Neutrophil (primary cell): ENCODE results near the gene NFATC2.

Experiments
- H3K27ac ChIP-seq: fragments of 200-600 bp; sonication (generic); 2 replicates; pipeline ENCODE4 v1.5.1; 2016; ENCODE audit warnings: mild to moderate bottlenecking, moderate library complexity
- H3K27me3 ChIP-seq: fragments of 200-600 bp; sonication (generic); 2 replicates; pipeline ENCODE4 v1.6.0; 2016; ENCODE audit warnings: mild to moderate bottlenecking
- H3K36me3 ChIP-seq: fragments of 200-600 bp; sonication (generic); 2 replicates; pipeline ENCODE4 v1.5.1; 2017
- H3K4me1 ChIP-seq, 2 experiments: fragments of 200-600 bp in 1 of 2; sonication (generic) in 1 of 2; 1 replicate in 1 of 2; 2 replicates in 1 of 2; pipeline versions ENCODE4 v1.5.1 to v1.6.1; 2013 to 2016; ENCODE audit warnings: low read depth in 1 of 2, low read length in 1 of 2, mild to moderate bottlenecking in 1 of 2, moderate library complexity in 1 of 2; ENCODE audit not compliant: control insufficient read depth in 1 of 2, insufficient read depth in 1 of 2
- H3K4me3 ChIP-seq, 2 experiments: fragments of 200-600 bp in 1 of 2; sonication (generic) in 1 of 2; 1 replicate in 1 of 2; 2 replicates in 1 of 2; pipeline ENCODE4 v1.5.1; 2013 to 2016; ENCODE audit warnings: low read depth in 1 of 2, low read length in 1 of 2, mild to moderate bottlenecking in 1 of 2, moderate library complexity in 1 of 2
- H3K9me3 ChIP-seq: fragments of 200-600 bp; sonication (generic); 2 replicates; pipeline ENCODE4 v1.5.1; 2016
- TF ChIP-seq, protein P1 (sequence below): fragments of 200-600 bp; sonication (generic); IDR thresholded peaks from 2 replicates; pipeline ENCODE4 v1.5.1; 2016; ENCODE audit warnings: antibody characterized with exemption

The NFATC2 gene

DNA sequence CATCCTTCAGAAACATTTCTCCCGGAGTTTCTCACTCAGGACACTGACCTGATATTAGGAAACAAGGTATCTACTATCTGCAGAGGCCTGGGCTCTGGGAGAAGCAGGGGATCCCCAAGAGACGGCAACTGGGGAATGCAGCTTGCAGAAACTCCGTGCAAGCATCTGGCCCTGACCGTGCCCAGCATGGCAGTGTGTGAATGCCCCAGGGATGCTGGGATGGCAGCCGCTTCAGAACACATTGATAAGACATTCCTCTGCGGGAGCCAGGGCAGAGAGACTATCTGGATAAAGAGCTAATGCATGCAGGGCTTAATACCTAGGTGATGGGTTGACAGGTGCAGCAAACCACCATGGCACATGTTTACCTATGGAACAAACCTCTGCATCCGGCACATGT lies 55.4 kb downstream of the NFATC2 start:
- Histone ChIP-seq H3K27ac (no peak overlapping the region), H3K27me3 (peaks cover 19% of the 10 kb centered on the region), H3K4me1 (peaks cover 4 to 6% of the 10 kb centered on the region in 2 experiments), H3K4me3 (no peak overlapping the region), H3K36me3 (no peaks in the 10 kb centered on the region), H3K9me3 (no peaks in the 10 kb centered on the region)
- TF ChIP-seq, protein P1, sequence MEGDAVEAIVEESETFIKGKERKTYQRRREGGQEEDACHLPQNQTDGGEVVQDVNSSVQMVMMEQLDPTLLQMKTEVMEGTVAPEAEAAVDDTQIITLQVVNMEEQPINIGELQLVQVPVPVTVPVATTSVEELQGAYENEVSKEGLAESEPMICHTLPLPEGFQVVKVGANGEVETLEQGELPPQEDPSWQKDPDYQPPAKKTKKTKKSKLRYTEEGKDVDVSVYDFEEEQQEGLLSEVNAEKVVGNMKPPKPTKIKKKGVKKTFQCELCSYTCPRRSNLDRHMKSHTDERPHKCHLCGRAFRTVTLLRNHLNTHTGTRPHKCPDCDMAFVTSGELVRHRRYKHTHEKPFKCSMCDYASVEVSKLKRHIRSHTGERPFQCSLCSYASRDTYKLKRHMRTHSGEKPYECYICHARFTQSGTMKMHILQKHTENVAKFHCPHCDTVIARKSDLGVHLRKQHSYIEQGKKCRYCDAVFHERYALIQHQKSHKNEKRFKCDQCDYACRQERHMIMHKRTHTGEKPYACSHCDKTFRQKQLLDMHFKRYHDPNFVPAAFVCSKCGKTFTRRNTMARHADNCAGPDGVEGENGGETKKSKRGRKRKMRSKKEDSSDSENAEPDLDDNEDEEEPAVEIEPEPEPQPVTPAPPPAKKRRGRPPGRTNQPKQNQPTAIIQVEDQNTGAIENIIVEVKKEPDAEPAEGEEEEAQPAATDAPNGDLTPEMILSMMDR = no peak

DNA sequence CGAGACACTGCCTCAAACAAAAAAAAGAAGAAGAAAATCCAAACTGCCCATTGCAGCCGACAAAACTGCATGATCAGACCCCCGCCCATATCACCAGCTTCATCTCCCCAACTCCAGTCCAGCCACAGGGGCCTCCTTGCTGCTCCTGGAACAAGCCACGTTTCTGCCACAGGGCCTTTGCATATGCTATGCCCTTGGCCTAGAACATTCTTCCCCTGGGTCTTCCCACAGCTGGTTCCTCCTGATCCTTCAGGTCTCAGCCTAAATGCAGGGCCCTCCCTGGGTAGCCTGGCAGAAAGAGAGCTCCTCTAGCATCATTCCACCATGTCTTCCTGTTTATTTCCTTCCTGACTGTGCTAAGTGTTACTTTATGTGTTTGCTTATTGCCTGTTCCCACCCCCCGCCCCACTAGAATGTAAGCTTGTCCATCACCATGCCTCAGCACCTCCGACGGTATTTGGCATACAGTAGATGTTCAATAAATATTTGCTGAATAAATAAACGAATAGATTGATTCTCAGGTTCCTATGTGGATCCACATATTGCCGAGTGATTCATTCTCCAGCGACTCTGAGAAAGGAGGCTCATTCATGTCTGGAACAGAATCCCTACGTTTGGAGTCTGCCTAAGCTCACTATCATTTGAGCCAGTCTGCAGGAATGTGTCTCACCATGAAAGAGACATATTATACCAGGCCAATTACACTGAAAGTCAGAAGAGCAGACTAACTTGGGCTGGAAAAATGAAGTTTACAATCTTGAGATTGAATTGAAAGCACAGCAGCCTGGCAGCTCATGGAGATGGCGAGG lies 56.1 kb downstream of the NFATC2 start:
- TF ChIP-seq, protein P1 = no peak
- H3K27me3 ChIP-seq = peaks cover 12% of the 10 kb centered on the region
- H3K4me1 ChIP-seq = no peaks in the 10 kb centered on the region
- H3K36me3 ChIP-seq = no peaks in the 10 kb centered on the region
- H3K9me3 ChIP-seq = no peaks in the 10 kb centered on the region
- no peak overlapping the region for H3K4me3 ChIP-seq
- no peak overlapping the region for H3K27ac ChIP-seq

DNA sequence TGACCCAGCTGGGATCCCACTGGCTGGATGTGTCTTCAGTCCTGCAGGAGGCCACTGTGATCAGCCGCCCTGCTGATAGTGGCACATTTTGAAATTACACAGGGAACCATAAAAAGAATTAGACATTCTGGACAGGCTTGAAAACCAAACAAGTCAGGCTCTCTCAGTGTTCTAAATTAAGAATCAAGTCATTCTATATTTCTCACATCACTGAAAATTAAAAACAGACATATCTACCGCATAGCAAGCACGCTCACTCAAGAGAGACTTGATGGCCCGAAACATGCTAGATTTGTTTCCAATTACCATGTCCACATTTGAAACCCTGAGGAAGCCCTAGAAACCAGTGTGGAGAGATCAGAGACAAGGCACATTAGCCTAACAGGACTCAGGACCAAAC lies 57.7 kb downstream of the NFATC2 start:
- Histone ChIP-seq H3K9me3 (no peaks in the 10 kb centered on the region), H3K4me3 (no peak overlapping the region), H3K27me3 (no peaks in the 10 kb centered on the region), H3K27ac (no peak overlapping the region), H3K36me3 (no peaks in the 10 kb centered on the region), H3K4me1 (no peaks in the 10 kb centered on the region)
- TF ChIP-seq, protein P1 = no peak

DNA sequence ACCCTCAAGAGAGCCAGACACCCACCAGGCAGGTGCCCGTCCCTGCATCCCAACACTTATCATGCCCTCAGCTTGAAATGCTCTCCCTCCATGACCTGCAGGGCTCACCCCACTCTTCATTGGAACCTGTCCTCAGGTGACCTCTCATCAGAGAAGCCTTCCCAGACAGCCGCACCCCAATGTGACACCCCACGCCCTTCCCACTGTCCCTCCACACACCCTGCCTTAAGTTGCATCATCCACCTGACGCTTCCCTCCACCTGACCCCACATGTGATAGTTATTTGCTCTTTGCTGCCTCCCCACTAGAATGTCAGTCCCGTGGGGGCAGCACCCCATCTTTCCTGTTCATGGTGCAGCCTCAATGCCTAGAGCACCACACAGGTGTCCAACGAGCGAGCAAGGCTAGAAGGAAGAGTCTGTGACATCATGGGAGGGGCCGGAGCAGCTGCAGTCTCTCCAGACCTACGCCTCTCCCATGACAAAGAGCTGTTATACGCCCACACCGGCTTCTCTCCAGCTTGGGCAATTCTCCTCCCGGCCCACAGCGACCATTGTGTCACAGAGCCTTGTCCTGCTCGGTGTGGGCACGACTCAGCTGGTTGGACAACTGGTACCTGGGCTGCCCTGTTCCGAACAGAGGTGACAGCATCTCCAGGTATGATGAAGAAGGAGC lies 58.2 kb downstream of the NFATC2 start:
- no peak overlapping the region for H3K27ac ChIP-seq
- no peaks in the 10 kb centered on the region for H3K4me1 ChIP-seq
- H3K9me3 ChIP-seq = no peaks in the 10 kb centered on the region
- H3K27me3 ChIP-seq = no peaks in the 10 kb centered on the region
- no peaks in the 10 kb centered on the region for H3K36me3 ChIP-seq
- TF ChIP-seq, protein P1 = no peak
- H3K4me3 ChIP-seq = no peak overlapping the region

DNA sequence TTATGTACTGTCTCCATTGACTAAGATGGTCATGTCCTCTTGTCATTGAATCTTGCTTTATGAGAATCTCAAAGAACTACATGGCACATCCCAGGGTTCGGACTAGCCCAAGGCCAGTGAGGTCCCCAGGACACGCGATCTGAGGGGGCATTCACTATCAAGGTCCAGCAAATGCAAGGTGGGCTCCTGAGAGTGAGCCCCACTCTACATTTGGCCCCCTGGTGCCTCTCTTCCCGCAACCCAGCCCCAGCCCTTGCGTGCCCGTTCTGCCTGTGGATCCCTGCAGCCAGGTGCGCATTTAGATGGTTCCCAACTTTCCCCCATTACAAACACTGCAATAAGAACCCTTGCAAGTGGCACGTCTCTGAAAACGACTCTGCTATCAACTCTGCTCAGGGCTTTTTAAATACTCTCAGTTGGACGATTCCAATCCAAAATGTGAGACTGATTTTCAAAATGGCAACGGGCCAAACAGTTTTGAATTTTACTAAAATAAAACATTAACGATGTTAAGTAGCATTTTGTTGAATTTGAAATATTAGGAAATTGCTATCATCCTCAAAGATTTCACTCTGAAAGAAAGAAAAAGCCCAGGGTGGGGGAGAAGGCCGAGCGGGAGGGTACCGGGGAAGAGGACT lies 59.6 kb downstream of the NFATC2 start:
- no peaks in the 10 kb centered on the region for H3K36me3 ChIP-seq

More for the DNA sequence above, 59.6 kb downstream of the NFATC2 start:
- H3K27ac ChIP-seq = no peak overlapping the region
- H3K9me3 ChIP-seq = no peaks in the 10 kb centered on the region
- H3K4me1 ChIP-seq = no peaks in the 10 kb centered on the region
- no peaks in the 10 kb centered on the region for H3K27me3 ChIP-seq
- TF ChIP-seq, protein P1 = no peak
- H3K4me3 ChIP-seq = no peak overlapping the region
